Cerebellar nuclear complex (tissue), 1 donor: Measurements from ENCODE around the gene RFX2.

Experiments
- DNase-seq, 2 experiments: peaks; one replicate each; lab custom pipeline; 2025; lab: John Stamatoyannopoulos, UW

Gene RFX2

DNA sequence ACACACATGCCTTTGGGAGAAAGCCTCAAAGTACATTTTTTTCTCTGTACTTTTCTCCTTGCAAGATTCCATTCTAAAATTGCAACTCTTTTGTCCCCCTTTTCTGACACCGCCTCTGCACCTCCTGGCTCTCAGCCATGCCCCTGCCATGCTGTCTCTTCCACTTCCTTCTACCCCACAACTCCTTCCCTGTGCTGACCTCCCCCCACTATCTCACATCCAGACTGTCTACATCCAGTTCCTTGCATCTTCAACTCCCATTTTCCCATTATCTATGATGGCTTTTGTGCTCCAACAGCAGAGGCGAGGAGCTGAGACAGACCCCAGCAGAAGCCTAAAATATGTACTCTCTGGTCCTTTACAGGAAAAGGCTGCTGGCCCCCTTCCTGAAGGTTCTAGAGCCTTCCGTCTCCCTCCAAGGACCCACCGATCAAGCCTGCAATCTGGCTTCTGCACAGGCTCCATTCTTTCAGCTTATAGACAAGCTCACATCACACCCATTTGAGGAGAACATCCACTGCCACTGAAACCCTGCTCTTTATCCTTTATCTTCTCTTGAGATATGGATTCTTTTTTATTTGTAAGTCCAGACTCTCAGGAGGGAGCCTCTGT is 50.2 kb downstream of the RFX2 start:
- DNase-seq, result no peak

DNA sequence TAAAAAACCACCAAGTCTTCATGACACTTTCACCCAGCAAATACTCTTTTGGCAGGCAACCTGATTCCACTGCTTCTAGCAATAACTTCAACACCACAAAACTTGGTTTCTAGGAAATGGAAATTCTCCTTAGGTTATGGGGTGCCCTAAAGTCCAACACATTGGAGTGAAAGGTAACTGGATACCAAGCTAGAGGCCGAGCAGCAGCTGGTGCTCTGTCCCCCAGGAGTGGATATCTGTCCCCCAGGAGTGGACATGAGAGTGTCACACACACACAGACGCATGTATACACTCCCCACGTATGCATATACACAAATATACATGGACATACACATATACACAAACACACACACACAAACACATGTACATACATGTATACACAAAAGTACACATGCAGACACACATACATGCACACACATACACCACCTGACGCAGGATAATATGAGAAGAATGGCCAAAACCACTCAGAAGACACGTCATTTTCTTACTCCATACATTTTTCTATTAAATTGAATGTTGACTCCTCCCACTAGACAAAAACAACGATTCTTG is 50.8 kb downstream of the RFX2 start:
- DNase-seq, result no peak

DNA sequence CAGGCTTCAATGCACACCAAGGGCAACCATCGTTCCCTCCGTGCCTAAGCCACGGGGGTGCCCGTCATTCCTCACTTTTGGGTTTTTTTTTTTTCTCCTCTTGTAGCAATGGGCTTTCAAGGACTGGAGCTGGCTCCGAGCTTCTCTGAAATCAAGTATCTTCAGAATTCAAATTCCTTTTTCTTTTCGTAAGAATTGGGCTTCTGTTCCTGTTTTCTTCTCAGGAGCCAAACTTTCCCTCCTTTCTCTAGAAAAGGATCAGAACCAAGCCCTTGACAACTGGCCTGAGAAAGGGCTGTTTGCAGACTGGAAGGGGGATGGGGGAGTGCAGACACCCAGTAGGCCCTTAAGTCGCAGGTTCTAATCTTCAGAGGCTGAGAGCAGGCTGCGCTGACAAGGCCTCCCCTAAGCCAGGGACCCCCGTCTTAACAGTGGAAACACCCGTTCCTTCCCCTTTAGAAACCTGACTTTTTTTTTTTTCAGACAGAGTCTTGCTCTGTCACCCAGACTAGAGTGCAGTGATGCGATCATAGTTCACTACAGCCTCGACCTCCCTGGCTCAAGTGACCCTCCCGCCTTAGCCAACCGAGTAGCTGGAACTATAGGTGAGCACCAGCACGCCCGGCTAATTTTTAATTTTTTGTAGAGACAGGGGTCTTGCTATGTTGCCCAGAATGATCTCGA is 51.6 kb downstream of the RFX2 start:
- no peak for DNase-seq

DNA sequence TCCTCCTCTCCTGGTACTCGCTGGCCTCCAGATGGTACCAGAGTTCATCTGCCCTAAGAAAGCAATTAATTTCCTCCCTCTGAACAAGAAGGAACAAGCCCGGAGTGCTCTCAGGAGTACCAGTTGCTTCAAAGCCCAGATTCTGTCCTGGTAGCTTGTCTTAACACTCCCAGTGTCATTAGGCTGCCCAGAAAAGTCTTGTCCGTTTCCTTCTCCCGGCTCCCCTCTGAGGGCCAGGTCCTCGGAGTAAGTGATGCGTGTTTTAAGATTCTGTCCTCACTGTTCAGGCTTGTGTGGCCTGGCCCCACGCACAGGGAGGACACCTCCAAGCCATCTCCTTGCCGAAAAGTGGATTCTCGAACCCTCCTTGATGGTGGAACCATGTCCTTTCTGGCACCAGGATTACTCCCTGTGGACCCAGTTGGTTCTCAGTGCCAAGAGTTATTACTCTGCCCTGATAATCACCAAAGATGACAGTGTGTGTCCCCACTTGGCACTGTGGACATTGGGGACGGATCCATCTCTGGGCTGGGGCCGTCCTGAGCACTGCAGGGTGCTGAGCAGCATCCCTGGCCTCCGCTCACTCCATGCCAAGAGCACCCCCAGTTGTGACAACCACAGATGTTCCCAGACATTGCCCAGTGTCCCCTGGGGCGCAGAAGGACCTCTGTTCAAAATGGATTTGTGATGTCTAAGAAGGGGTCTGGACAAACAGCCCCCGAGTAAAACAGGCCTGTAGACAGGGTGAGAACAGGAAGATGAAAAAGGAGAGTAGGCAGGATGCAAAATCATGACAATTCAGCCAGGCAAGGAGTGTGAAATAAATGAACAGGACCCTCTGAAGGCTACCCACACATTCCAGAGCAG is 52.4 kb downstream of the RFX2 start:
- DNase-seq, result no peak

DNA sequence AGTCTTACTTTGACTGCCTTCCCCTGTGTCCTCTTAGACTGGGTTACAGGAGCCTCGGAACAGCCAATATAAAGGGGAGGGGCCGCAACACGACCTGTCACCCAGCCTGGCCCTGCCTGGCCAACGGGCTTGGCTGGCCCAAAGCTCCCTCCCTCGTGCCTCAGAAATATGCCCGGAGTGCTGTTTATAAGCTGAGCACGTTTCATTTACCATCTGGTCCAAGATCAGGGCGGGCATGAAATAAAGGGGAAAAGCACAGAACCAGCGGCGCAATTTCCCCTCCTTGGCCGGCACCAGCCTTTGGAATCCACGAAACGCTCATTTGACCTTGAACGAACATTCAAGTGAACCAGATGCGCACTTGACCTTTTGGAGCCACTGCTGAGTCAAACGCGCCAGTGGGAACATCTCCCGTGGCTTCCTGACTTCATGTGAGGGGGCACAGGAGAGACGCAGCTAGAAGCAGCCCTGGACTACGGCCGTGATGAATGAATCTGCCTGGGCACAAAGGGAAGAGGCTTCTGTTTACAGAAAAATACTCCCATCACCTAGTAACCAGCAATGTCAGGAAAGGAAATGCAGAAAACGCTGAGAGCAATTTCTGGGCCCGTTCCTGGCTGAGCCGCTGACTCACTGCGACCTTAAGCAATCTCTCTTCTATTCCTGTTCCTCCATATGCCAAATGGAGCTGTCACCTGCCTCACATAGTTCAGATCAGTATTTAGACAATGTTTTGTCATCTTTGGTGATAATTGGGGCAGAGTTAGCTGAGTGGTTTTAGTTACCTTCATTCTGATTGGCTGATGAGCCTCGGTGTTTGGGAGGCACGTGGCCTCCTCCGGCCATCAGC is 53.3 kb downstream of the RFX2 start:
- no peak for DNase-seq

DNA sequence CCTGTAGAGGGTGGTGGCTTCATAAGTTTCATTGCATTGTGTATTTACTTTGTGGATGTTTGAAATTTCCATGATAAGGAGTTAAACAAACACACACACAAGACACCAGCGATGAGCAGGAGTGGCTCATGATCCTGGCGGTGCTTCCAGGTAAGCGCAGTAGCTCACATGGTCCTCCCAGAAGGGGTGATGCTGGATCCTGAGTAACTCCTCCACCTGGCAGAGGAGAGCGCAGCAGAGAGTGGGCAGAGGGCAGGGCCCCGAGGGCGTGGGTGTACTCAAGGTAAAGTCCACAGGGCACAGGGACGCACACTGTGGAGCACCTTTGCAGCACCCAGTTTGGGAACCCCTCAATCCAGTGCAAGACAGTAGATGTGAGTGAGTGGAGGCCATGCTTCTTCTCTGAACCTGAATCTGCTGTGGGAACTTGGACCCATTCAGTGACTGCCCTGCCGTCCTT is 54.0 kb downstream of the RFX2 start:
- DNase-seq, result no peak

DNA sequence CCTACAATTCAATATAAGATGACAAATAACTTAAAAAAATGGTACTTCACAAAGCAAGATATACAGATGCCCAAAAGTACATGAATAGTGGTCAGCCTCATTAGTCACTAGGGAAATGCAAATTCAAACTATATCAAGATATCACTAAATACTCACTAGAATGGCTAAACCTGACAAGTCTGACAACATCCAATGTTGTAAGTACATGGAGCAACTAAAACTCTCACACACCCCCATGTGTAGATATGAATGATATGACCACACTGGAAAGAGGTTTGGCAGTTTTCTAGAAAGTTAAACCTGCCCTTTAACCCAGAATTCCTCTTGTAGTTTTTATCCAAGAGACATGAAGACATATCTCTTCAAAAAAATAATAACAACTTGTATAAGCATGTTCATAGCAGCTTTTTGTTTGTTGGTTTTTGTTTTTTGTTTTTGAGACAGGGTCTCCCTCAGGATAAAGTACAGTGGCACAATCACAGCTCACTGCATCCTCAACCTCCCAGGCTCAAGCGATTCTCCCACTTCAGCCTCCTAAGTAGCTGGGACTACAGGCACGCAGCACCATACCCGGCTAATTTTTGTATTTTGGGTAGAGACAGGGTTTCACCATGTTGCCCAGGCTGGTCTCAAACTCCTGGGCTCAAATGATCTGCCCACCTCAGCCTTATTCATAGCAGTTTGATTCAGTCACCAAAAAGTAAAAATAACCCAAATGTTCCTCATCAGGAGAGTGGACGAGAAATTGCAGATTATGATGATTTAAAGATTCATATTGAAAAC is 55.1 kb downstream of the RFX2 start:
- DNase-seq, result no peak

DNA sequence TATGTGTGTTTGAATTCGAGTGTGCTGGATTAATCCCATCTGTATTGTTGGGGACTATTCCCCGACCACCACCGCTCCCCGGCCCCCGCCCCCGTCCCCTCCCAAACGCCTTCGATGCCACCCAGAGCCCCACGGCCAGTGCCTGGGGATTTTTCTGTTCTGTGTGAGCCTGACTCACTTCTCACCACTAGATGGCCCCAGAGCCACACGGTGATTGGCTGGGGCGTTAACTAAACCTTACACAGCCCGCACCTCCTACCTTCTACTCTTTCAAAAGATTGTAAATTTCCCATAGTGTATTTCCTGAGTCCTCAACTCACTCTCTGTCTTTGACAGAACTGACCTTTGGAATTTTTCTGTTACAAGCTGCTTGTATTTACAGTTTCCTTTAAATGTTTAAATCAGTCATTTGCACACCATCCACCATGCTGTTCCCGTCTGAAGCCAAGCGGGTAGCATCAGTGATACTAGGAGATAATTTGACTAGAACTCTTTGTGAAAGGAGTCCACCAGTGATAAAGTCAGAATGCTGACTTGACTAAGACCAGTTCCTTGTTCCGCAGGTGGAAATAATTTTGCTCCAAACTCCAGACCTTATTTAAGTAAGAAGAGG is 61.4 kb downstream of the RFX2 start:
- DNase-seq, result peak in 1 of 2 experiments; percentile 49

DNA sequence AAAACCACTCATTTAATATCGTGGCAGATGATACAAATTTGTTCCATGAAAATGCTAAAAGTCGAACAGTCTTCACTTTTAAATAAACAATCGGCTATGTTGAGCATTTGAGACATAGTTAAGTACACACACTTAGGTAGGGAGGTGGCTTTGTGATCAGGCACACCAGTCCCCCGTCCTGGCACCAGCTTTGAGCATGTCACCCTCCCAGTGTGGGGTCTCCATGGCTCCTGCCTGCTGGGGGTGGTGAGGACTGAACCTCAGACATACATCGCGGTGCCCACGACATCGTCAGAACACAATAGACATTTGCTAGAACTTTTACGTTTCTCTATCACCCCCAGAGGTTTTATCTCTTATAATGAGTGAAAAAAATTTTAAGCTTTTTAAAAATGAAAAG is 62.0 kb downstream of the RFX2 start:
- DNase-seq, result no peak

DNA sequence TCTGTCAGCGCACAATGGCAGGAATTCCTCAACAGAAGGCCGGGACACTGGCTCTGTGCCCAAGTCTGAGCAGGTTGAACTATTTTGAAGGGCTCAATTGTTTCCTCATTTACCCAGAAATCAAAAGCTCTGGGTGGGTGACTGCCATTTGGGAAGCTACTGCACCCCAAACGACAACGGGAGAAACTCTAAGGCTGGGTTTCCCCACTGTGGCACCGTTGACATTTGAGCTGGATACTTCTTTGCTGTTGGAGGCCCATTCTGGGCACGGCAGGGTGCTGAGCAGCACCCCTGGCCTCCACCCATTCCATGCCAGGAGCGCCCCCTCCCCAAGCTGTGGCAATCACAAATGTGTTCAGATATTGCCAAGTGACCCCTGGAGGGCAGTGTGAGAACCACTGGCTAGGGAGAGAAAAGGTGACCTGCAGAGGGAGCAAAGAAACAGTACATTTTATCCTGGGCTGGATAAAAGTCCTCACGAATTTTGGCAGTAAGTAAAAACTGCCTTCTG is 62.5 kb downstream of the RFX2 start:
- DNase-seq, result no peak

DNA sequence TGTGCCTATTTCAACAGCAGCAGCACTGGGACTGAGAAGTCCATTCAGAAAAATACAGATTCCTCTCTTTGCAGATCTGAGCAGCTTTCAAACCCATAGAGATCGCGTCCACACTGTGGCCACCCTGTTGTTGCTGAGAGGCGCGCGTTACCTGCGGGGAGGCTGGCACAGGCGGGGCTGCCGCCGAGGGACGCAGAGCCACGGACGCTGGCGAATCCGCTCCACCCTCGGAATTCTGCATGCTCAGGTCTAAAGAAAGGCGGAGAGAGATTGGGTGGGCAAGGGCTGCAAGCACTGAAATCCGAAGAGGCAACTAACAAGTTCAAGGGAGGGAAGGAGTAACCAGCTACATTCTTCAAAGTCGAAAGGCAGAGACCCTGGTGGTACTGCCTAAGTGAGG is 63.0 kb downstream of the RFX2 start:
- no peak for DNase-seq

DNA sequence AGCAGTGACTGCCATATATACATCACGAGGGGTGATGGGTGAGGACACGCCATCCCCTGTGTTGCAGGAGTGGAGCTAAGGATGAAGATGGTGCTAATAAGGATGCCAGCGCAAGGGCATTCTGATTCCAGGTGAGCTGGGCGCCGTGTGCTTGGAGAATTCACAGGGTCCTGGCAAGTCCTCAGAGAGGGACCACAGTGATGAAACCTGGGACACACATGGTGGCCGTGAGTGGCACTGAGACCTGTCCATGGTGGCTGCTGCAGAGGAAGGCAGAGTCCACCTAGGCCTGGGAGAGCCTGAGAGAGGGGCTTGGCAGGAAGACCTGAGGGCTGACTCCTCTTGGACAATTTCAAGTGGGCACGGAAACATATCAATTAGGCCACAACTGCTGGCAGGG is 65.2 kb downstream of the RFX2 start:
- DNase-seq, result no peak

DNA sequence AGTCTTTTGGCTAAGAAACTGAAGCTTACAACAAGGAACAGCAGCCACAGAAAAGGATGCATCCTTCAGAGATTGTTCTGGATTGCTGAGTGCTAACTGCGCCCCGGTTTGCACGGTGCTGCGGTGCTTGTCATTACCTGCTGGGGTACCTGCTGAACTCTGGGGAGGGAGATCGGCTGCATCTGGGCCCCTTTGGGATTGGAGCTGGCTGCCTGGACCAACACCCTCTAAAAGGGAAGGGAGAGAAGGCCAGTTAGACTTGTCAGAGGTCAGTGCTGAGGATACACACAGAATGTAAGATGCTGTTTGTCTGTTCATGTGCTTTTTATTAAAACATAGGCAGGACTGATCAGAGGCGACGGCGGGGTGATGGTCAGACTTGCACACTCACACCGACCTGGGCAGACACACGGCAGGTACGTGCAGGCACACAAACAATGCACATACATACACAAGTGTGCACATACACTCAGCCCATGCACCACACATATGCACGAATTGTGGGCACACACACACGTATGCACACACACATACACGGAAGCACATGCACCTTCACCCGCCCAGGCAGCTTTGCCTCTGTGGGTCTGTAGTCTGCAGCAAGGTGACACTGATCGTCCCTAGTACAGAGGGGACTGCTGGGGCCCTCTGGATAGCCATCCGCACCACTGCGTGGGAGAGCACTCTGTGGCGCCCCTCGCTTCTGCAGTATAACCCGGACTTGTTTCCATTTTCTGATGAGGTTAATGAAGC is 66.1 kb downstream of the RFX2 start:
- DNase-seq, result no peak

DNA sequence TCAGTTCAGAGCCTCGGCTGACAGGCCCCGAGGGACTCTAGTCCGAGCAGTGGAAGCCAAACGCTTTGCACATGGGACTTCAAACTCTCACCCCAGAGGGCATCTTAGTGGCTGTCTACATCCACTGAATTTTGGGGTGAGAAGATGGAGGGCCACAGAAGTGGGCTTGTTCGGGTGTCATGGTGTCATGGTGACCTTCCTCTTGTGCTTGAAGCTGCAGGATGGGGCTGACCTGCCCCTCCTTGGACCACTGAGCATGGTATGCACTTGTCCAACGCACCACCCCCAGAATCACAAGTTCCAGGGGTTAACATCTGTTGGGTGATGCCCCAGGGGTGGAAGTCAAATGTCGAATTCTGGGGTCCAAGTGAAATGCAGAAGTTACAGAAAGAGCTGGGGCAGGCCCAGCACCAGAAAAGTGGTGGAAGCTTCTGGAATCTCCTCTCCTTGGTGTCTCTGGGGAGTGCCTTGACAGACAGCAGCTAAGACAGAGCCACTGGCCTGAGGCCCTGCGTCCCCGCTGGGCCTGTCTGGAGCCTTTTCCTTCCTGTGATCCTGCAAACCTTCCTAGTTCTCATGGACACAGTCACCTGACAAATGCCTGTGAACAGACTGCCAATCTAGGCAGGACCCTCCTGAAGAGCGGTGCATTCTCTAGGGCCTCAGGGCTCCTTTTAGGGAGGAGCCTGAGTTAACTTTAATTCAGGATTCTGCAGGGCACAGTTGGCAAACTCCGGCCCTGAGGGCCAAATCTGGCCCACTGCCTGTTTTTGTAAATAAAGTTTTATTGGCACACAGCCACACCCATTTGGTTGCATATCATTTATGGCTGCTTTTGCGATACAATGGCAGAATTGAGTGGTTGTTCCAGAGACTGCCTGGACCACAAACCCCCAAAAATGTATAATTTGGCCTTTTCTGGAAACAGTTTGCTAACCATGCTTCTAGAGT is 67.2 kb downstream of the RFX2 start:
- no peak for DNase-seq

DNA sequence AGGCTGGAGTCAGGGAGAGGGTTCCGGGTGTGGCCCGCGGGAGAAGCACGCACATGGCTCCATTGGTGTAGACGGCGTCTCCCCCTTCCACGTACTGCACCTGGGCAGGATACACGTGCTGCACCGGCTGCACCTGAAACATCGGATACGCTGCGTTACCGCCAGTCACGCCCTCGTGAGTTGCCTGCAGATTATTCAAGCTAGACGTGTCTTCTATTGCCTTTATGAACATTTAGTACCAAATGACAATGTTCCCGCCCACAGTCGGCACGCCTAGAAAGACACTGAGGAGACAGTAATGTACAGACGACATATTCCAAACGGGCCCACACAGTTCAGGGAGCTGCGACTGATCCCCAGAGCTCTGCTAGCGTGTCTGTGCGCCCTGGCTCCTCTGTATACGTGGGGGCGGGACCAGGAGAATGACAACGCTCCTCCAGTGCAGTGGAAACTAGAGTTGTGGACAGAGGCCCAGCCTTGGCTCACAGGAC is 68.3 kb downstream of the RFX2 start:
- DNase-seq, result no peak

DNA sequence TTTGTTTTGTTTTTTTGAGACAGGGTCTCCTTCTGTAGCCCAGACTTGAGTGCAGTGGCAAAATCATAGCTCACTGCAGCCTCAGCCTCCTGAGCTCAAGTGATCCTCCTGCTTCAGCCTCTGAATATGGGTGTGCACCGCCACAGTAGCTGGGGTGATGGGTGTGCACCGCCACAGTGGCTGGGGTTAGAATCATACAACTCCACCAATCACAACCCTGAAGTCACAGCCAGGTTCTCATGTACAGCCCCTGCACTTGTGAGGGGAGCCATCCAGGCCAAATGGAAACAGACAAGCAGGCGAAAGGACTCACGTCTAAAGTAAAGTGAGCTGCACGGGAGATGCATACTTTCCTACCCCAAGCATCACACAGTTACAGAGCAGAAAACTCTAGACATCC is 69.2 kb downstream of the RFX2 start:
- DNase-seq, result no peak

DNA sequence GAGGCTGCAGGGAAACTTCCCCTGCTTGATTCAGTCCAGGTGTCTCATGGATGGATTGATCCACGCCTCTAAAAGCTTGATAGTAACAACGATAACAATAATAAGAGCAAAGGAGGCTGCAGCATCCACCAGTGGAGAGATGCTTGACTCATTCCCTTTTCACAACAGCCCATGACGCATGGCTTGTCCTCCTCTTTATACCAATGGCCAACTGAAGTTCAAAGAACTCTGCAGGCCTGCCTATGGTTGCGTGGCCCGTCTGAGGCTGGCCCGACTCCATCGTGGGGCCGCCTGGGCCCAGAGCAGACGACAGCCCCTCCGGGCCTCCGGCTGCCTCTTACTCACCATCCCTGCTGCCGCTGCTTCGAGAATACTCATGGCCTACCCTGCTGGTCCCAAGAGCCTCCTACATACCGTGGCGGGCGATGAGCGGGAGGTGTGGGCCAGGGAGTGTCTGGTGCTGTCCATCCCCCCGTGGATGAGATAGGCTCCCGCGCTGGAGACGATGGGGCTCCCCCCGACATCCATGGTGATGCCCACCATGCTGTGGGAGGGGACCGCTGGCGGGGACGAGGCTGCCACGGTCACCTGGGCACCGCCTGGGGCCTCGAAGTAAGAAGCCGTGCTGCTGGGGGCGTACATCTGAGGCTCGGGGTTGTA is 70.6 kb downstream of the RFX2 start:
- no peak for DNase-seq
